SIG-M5 treated with dmso at 0.1 percent for 504 hours (cell line): ENCODE results near the gene BORCS5.
"Not testable (repeated sequence)": the region's sequence is repeated elsewhere in the genome, so short reads cannot be mapped to it uniquely, and the experiment has no call there.

Experiments
- DNase-seq: peaks from one replicate; lab custom pipeline; 2025; ENCODE audit not compliant: unreplicated experiment; lab: John Stamatoyannopoulos, UW

BORCS5 gene

GRCh38 chr12:12356896-12357718 is at the start of gene BORCS5:
TSS of gene BORCS5 (plus strand) at chr12:12357078. CDS start at chr12:12357452, 374 bp downstream.
- DNase-seq = peak; percentile 95

- not testable (repeated sequence) for DNase-seq
These were observed 46.2 kb upstream of the BORCS5 start for GRCh38 chr12:12310695-12311094.

GRCh38 chr12:12315838-12316237 is 41.0 kb upstream of the BORCS5 start:
- no peak for DNase-seq

- no peak for DNase-seq
These were observed 37.3 kb upstream of the BORCS5 start for GRCh38 chr12:12319451-12320183.

GRCh38 chr12:12323118-12323517 is 33.8 kb upstream of the BORCS5 start:
- no peak for DNase-seq

- DNase-seq = no peak
These were observed 33.3 kb upstream of the BORCS5 start for GRCh38 chr12:12323591-12323990.

GRCh38 chr12:12326262-12326661 is 30.6 kb upstream of the BORCS5 start:
- no peak for DNase-seq

GRCh38 chr12:12327802-12328201 is 29.1 kb upstream of the BORCS5 start:
- DNase-seq = peak; percentile 81

- no peak for DNase-seq
These were observed 25.6 kb upstream of the BORCS5 start for GRCh38 chr12:12331244-12331771.

GRCh38 chr12:12331896-12332295 is 25.0 kb upstream of the BORCS5 start:
- no peak for DNase-seq

- no peak for DNase-seq
These were observed 23.2 kb upstream of the BORCS5 start for GRCh38 chr12:12333407-12334366.

- DNase-seq = peak; percentile 46
These were observed 22.4 kb upstream of the BORCS5 start for GRCh38 chr12:12334367-12335040.

GRCh38 chr12:12336049-12336411 is 20.8 kb upstream of the BORCS5 start:
- DNase-seq = no peak

- DNase-seq = no peak
These were observed 20.4 kb upstream of the BORCS5 start for GRCh38 chr12:12336511-12336910.

- DNase-seq = no peak
These were observed 18.2 kb upstream of the BORCS5 start for GRCh38 chr12:12338527-12339168.

- peak; percentile 44 for DNase-seq
These were observed 6.9 kb upstream of the BORCS5 start, which contains the start of gene MANSC1 for GRCh38 chr12:12349711-12350665. TSS of gene MANSC1 (minus strand) at chr12:12350242. CDS start at chr12:12343314, 6,928 bp downstream.

GRCh38 chr12:12350868-12351463 is 5.9 kb upstream of the BORCS5 start:
- DNase-seq = no peak
